Upper lobe of right lung (tissue), 1 donor: ENCODE measurements around the gene SPSB3. TPM values are rescaled to one million over a fixed set of nuclear protein-coding genes. Genes with fewer than 3 reads are reported as not detected.

ENCODE experiments used
- ATAC-seq: fragments of 200-7000 bp; cut with Tn5 transposase; one replicate; pipeline ENCODE4 v1.9.1; 2020; ENCODE audit warnings: mild to moderate bottlenecking, moderate library complexity
- DNase-seq: peaks from one replicate; pipeline ENCODE4 v3.0.0-alpha.2; 2020
- H3K27ac ChIP-seq: fragments of 200-600 bp; one replicate; pipeline ENCODE4 v1.8.0; 2022
- H3K27me3 ChIP-seq: fragments of 200-600 bp; one replicate; pipeline ENCODE4 v1.8.0; 2022; ENCODE audit warnings: mild to moderate bottlenecking
- H3K36me3 ChIP-seq: fragments of 200-600 bp; one replicate; pipeline ENCODE4 v1.8.0; 2022
- H3K4me1 ChIP-seq: fragments of 200-600 bp; one replicate; pipeline ENCODE4 v1.8.0; 2022
- H3K4me3 ChIP-seq: fragments of 200-600 bp; one replicate; pipeline ENCODE4 v1.8.0; 2022; ENCODE audit warnings: mild to moderate bottlenecking
- H3K9me3 ChIP-seq: fragments of 200-600 bp; one replicate; pipeline ENCODE4 v1.8.0; 2022
- intact Hi-C: fragments of 100-400 bp; cut with DNase I; formaldehyde crosslinking; loops from one replicate; pipeline ENCODE4 v1.11.0; 2022
- total RNA-seq: library from RNA; stranded (reverse); fragmentation: NEBNext Ultra II Directional; extraction: Animal tissue kit (Norgen Biotek cat#: 25700); gene quantifications from one replicate; pipeline ENCODE4 v1.2.1, GENCODE V29; 2021
- TF ChIP-seq, protein P1 (sequence below): fragments of 200-600 bp; IDR thresholded peaks from one replicate; pipeline ENCODE4 v1.8.0; 2022; ENCODE audit warnings: antibody characterized with exemption
- donor health status: DM: no; HTN: yes; CAD: no; lungs with severe emphysema.

Gene SPSB3
- total RNA-seq, 1 donor from 2014 or later = 43.0 TPM

DNA sequence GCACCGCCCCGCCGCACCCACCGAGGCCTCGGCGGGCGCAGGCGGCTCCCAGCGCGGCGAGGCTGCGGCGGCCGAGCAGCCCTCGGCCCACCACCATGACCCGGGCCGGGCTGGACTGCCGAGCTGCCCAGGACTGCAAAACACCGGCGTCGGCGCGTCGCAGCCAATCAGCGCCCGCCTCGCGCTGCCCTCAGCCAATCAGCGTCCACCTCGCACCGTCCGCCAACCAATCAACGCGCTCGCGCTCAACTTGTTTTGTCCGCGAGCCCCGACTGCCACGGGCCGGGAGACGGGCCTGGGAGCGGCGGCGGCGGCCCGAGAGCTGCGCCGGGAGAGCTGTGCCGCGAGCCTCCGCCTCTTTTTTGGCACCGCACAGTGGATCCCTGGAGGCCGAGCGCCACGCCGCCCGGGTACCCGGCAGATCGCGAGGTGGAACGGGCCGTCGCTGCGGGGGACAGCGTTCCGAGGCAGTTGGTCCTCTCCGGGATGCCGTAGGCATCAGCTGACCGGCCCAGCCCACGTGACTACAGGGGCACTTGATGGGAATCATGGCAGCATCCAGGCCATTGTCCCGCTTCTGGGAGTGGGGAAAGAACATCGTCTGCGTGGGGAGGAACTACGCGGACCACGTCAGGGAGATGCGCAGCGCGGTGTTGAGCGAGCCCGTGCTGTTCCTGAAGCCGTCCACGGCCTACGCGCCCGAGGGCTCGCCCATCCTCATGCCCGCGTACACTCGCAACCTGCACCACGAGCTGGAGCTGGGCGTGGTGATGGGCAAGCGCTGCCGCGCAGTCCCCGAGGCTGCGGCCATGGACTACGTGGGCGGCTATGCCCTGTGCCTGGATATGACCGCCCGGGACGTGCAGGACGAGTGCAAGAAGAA is 44.6 kb upstream of the SPSB3 start, which contains the start of the genes FAHD1 and HAGH:
Gene FAHD1, plus strand, starts transcription at position 516 of the 883 bp plus-strand sequence. Its CDS starts 33 bp downstream, at position 549.
Gene HAGH, minus strand, starts transcription at position 135 of the 883 bp plus-strand sequence. Its CDS starts 38 bp downstream, at position 97.
- intact Hi-C loops = no loop called here
- DNase-seq = peak; percentile 96
- H3K4me1 ChIP-seq = peaks cover 30% of the 10 kb centered on the region

DNA sequence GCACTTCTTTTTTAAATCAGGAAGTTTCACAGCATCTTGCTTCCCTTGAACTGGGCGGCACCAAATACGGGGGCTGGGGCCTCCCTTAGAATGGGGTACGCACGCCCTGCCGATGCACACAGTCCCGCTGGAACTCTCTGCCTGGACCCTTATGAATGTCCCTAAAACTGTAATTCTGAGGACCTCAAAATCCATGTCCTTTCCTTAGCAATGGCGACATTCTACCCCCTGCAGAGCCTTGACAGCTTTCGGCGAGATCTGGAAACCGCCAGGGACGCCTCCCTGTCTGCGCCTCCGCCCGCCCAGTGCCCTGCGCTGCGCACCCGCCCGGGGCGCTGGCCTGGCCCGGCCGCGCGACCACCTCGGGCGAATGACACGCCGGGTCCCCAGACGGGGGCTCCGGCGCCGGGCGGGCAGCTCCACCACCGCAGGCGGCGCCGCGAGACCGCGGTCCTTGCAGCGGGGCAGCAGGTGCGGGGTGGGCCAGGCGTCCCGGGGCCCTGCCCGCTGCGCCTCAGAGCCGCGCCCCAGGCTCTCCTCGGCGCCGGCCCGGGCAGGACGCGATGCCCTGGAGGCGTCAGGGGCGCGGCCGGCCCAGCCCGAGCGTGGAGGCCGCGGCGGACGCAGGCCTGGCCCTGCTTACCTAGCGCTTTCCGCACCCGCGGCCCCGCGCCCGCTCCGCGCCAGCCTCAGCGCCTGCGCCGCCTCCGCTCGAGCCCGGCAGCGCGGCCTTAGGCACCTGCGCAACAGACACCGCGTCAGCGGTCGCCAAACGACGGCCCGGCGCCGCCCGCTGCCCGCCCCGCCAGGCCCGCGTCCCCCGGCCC is 43.7 kb upstream of the SPSB3 start:
- Histone ChIP-seq H3K27me3 (no peaks in the 10 kb centered on the region), H3K36me3 (peaks cover 25% of the 10 kb centered on the region), H3K4me3 (peak overlapping the region; percentile 98), H3K9me3 (no peaks in the 10 kb centered on the region), H3K4me1 (peaks cover 30% of the 10 kb centered on the region), H3K27ac (peak overlapping the region; percentile 66)
- ATAC-seq (peak; percentile 55), DNase-seq (peak; percentile 88)
- TF ChIP-seq, protein P1, sequence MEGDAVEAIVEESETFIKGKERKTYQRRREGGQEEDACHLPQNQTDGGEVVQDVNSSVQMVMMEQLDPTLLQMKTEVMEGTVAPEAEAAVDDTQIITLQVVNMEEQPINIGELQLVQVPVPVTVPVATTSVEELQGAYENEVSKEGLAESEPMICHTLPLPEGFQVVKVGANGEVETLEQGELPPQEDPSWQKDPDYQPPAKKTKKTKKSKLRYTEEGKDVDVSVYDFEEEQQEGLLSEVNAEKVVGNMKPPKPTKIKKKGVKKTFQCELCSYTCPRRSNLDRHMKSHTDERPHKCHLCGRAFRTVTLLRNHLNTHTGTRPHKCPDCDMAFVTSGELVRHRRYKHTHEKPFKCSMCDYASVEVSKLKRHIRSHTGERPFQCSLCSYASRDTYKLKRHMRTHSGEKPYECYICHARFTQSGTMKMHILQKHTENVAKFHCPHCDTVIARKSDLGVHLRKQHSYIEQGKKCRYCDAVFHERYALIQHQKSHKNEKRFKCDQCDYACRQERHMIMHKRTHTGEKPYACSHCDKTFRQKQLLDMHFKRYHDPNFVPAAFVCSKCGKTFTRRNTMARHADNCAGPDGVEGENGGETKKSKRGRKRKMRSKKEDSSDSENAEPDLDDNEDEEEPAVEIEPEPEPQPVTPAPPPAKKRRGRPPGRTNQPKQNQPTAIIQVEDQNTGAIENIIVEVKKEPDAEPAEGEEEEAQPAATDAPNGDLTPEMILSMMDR = no peak
- intact Hi-C loops = no loop called here

More for the DNA sequence above, 44.6 kb upstream of the SPSB3 start, which contains the start of the genes FAHD1 and HAGH:
- Histone ChIP-seq H3K9me3 (no peaks in the 10 kb centered on the region), H3K4me3 (peak within 1 kb of the TSS; percentile 98), H3K27me3 (no peaks in the 10 kb centered on the region), H3K27ac (peak within 1 kb of the TSS; percentile 89), H3K36me3 (peaks cover 16% of the 10 kb centered on the region)
- TF ChIP-seq, protein P1 = no peak
- ATAC-seq = peak; percentile 94

DNA sequence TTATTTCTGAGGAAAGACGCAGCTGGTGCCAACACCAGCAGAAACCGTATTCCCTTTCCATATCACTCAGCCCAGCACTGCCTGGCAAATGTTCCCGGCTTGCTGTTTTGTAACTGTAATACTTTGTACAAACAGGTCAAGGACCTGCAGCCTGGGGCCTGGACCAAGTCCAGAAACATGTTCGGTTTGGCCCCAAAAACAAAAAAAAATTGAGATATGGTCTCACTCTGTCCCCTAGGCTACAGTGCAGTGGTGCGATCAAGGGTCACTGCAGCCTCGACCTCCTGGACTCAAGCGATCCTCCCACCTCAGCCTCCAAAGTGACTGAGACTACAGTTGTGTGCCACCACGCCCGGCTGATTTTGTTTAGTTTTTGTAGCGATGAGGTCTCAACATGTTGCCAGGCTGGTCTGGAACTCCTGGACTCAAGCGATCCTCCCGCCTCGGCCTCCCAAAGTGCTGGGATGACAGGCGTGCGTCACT is 43.1 kb upstream of the SPSB3 start:
- no peak for ATAC-seq
- intact Hi-C loops = no loop called here

DNA sequence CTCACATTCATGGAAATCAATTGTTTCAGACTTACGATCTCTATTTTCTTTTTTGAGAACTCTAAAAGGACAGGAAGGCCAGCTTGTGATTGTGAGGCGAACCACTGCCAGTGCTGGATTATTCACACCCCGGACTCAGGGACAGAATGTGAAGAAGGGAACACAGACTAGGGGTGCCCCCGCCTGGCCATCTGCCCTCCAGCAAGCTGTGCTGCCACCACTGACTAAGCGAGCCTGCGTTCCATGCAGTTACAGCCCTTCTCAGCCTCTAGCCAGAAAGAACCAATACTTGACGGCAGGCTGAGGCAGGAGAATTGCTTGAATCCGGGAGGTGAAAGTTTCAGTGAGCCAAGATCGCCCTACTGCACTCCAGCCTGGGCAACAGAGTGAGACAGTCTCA is 41.5 kb upstream of the SPSB3 start:
- ATAC-seq (no peak), DNase-seq (no peak)
- Histone ChIP-seq H3K4me3 (no peak overlapping the region), H3K36me3 (peaks cover 39% of the 10 kb centered on the region), H3K9me3 (no peaks in the 10 kb centered on the region), H3K27ac (no peak overlapping the region), H3K27me3 (no peaks in the 10 kb centered on the region), H3K4me1 (peaks cover 25% of the 10 kb centered on the region)
- TF ChIP-seq, protein P1 = no peak
- intact Hi-C loops = no loop called here

More for the DNA sequence above, 43.1 kb upstream of the SPSB3 start:
- Histone ChIP-seq H3K4me1 (peaks cover 30% of the 10 kb centered on the region), H3K27ac (peak overlapping the region; percentile 66), H3K4me3 (peak overlapping the region; percentile 98), H3K27me3 (no peaks in the 10 kb centered on the region), H3K36me3 (peaks cover 27% of the 10 kb centered on the region), H3K9me3 (no peaks in the 10 kb centered on the region)
- DNase-seq = peak; percentile 45
- TF ChIP-seq, protein P1 = no peak

- Histone ChIP-seq H3K4me1 (peaks cover 15% of the 10 kb centered on the region), H3K4me3 (no peak overlapping the region), H3K9me3 (no peaks in the 10 kb centered on the region), H3K36me3 (peaks cover 46% of the 10 kb centered on the region), H3K27me3 (no peaks in the 10 kb centered on the region), H3K27ac (no peak overlapping the region)
- peak; percentile 32 for DNase-seq
- ATAC-seq = no peak
- TF ChIP-seq, protein P1 = no peak
- intact Hi-C loops = no loop called here
These were observed 40.4 kb upstream of the SPSB3 start for GRCh38 chr16:1822801-1823200.
